ENCODE results near the gene TAP1. TPM values are rescaled to one million over a fixed set of nuclear protein-coding genes. Genes with fewer than 3 reads are reported as not detected.

The TAP1 gene
- total and polyA plus RNA-seq, 7 experiments from 2014 or later, result 92.1 to 500 (median 121) TPM

GRCh38 chr6:32803416-32803815 is 50.1 kb downstream of the TAP1 start:
- no peaks in the 10 kb centered on the region for H3K36me3 ChIP-seq (ENCODE audit: control insufficient read depth in 2 of 3, insufficient read depth in 3 of 3, low read length in 3 of 3)
- intact Hi-C loops (cut with micrococcal nuclease), result no loop called here
- H3K9me3 ChIP-seq (ENCODE audit: control insufficient read depth in 2 of 3, low read length in 3 of 3), result peaks cover 0 to 10% (median 0%) of the 10 kb centered on the region in 3 experiments
- no peaks in the 10 kb centered on the region for H3K27me3 ChIP-seq (ENCODE audit: control insufficient read depth in 2 of 2, insufficient read depth in 2 of 2, low read length in 2 of 2)
- no peaks in the 10 kb centered on the region for H3K4me1 ChIP-seq (ENCODE audit: control insufficient read depth in 2 of 2, insufficient read depth in 2 of 2, low read length in 2 of 2)
- H3K27ac Mint-ChIP-seq, result no peak overlapping the region
- no peak for ATAC-seq
- ChIA-PET POLR2A (interaction anchor here (0.7 kb wide), 1 partner anchor 379 kb away, joined by 3 read pairs; no protein-coding TSS in a partner anchor), CTCF (interaction anchor here (1.8 kb wide), 1 partner anchor 65 kb away, joined by 5 read pairs; no protein-coding TSS in a partner anchor)
- peaks cover 0 to 15% (median 3%) of the 10 kb centered on the region in 7 donors for H3K4me1 Mint-ChIP-seq
- no peak for DNase-seq
- peaks cover 0 to 8% (median 4%) of the 10 kb centered on the region in 5 donors for H3K36me3 Mint-ChIP-seq
- no peak overlapping the region for H3K27ac ChIP-seq (ENCODE audit: low read depth, low read length)
- H3K4me3 ChIP-seq (ENCODE audit: low read length), result no peak overlapping the region
- H3K4me3 Mint-ChIP-seq, result no peak overlapping the region
- peaks cover 27 to 70% (median 41%) of the 10 kb centered on the region in 5 donors for H3K27me3 Mint-ChIP-seq
- H3K9me3 Mint-ChIP-seq, result peaks cover 0 to 25% (median 4%) of the 10 kb centered on the region in 11 donors

GRCh38 chr6:32799740-32800139 is 53.8 kb downstream of the TAP1 start:
- H3K27me3 Mint-ChIP-seq, result peaks cover 19 to 72% (median 44%) of the 10 kb centered on the region in 5 donors
- Histone ChIP-seq H3K27me3 (ENCODE audit: control insufficient read depth in 2 of 2, insufficient read depth in 2 of 2, low read length in 2 of 2) (no peaks in the 10 kb centered on the region), H3K36me3 (ENCODE audit: control insufficient read depth in 2 of 3, insufficient read depth in 3 of 3, low read length in 3 of 3) (no peaks in the 10 kb centered on the region), H3K4me1 (ENCODE audit: control insufficient read depth in 2 of 2, insufficient read depth in 2 of 2, low read length in 2 of 2) (peaks cover 5% of the 10 kb centered on the region in 2 donors), H3K9me3 (ENCODE audit: control insufficient read depth in 2 of 3, low read length in 3 of 3) (peaks cover 0 to 10% (median 0%) of the 10 kb centered on the region in 3 experiments), H3K27ac (ENCODE audit: low read depth, low read length) (no peak overlapping the region), H3K4me3 (ENCODE audit: low read length) (no peak overlapping the region)
- intact Hi-C loops (cut with micrococcal nuclease), result loop anchor here in 1 of 2 donors (10.0 kb wide), 1 partner anchor 555 kb away; no protein-coding TSS in a partner anchor
- POLR2A ChIA-PET, result interaction anchor here (0.6 to 1.6 kb wide), 2 partner anchors 40 to 83 kb away, joined by 3 to 4 read pairs; no protein-coding TSS in a partner anchor
- peaks cover 0 to 24% (median 4%) of the 10 kb centered on the region in 11 donors for H3K9me3 Mint-ChIP-seq
- ATAC-seq (no peak), DNase-seq (no peak)
- H3K4me3 Mint-ChIP-seq, result no peak overlapping the region
- CTCF ChIA-PET, result interaction anchor here (1.0 to 2.6 kb wide), 3 partner anchors 68 to 386 kb away, joined by 3 to 11 read pairs (median 3); no protein-coding TSS in a partner anchor
- H3K36me3 Mint-ChIP-seq, result peaks cover 0 to 10% (median 4%) of the 10 kb centered on the region in 5 donors
- H3K4me1 Mint-ChIP-seq, result peaks cover 2 to 23% (median 15%) of the 10 kb centered on the region in 7 donors
- H3K27ac Mint-ChIP-seq, result no peak overlapping the region

- Histone ChIP-seq H3K27me3 (ENCODE audit: control insufficient read depth in 2 of 2, insufficient read depth in 2 of 2, low read length in 2 of 2) (no peaks in the 10 kb centered on the region), H3K4me1 (ENCODE audit: control insufficient read depth in 2 of 2, insufficient read depth in 2 of 2, low read length in 2 of 2) (peaks cover 5 to 11% of the 10 kb centered on the region in 2 donors), H3K4me3 (ENCODE audit: low read length) (no peak overlapping the region), H3K9me3 (ENCODE audit: control insufficient read depth in 2 of 3, low read length in 3 of 3) (peaks cover 0 to 10% (median 0%) of the 10 kb centered on the region in 3 experiments), H3K36me3 (ENCODE audit: control insufficient read depth in 2 of 3, insufficient read depth in 3 of 3, low read length in 3 of 3) (no peaks in the 10 kb centered on the region), H3K27ac (ENCODE audit: low read depth, low read length) (no peak overlapping the region)
- Mint-ChIP-seq H3K4me1 (peaks cover 7 to 29% (median 20%) of the 10 kb centered on the region in 7 donors), H3K9me3 (peaks cover 0 to 18% (median 4%) of the 10 kb centered on the region in 11 donors), H3K36me3 (peaks cover 0 to 10% (median 4%) of the 10 kb centered on the region in 5 donors), H3K27me3 (peaks cover 13 to 72% (median 38%) of the 10 kb centered on the region in 5 donors), H3K27ac (no peak overlapping the region), H3K4me3 (no peak overlapping the region)
- intact Hi-C loops (cut with micrococcal nuclease), result loop anchor here in 1 of 2 donors (10.0 kb wide), 1 partner anchor 554 kb away; no protein-coding TSS in a partner anchor
- ChIA-PET POLR2A (interaction anchor here (0.6 to 1.6 kb wide), 2 partner anchors 40 to 83 kb away, joined by 3 to 4 read pairs; no protein-coding TSS in a partner anchor), CTCF (interaction anchor here (0.7 to 2.6 kb wide), 4 partner anchors 68 to 685 kb away, joined by 3 to 11 read pairs (median 3); no protein-coding TSS in a partner anchor)
- DNase-seq (no peak), ATAC-seq (no peak)
Observed at GRCh38 chr6:32799168-32799567, 54.3 kb downstream of the TAP1 start.

- peaks cover 15 to 35% (median 27%) of the 10 kb centered on the region in 7 donors for H3K4me1 Mint-ChIP-seq
- peaks cover 5 to 16% of the 10 kb centered on the region in 2 donors for H3K4me1 ChIP-seq (ENCODE audit: control insufficient read depth in 2 of 2, insufficient read depth in 2 of 2, low read length in 2 of 2)
- peaks cover 0 to 5% of the 10 kb centered on the region in 2 donors for H3K27me3 ChIP-seq (ENCODE audit: control insufficient read depth in 2 of 2, insufficient read depth in 2 of 2, low read length in 2 of 2)
- H3K4me3 Mint-ChIP-seq, result peak overlapping the region in 9 of 10 donors; percentile 35 to 80 (median 68)
- peaks cover 0 to 10% (median 4%) of the 10 kb centered on the region in 5 donors for H3K36me3 Mint-ChIP-seq
- H3K9me3 ChIP-seq (ENCODE audit: control insufficient read depth in 2 of 3, low read length in 3 of 3), result peaks cover 0 to 10% (median 0%) of the 10 kb centered on the region in 3 experiments
- POLR2A ChIA-PET, result interaction anchor here (0.6 to 1.0 kb wide), 2 partner anchors 15 to 380 kb away, joined by 3 to 4 read pairs; no protein-coding TSS in a partner anchor
- H3K4me3 ChIP-seq (ENCODE audit: low read length), result no peak overlapping the region
- H3K36me3 ChIP-seq (ENCODE audit: control insufficient read depth in 2 of 3, insufficient read depth in 3 of 3, low read length in 3 of 3), result no peaks in the 10 kb centered on the region
- ATAC-seq, result peak; percentile 80
- no peak overlapping the region for H3K27ac ChIP-seq (ENCODE audit: low read depth, low read length)
- CTCF ChIA-PET, result interaction anchor here (0.6 to 1.6 kb wide), 4 partner anchors 11 to 85 kb away, joined by 3 read pairs; no protein-coding TSS in a partner anchor
- DNase-seq, result peak; percentile 38 to 79 (median 62)
- peaks cover 0 to 15% (median 4%) of the 10 kb centered on the region in 11 donors for H3K9me3 Mint-ChIP-seq
- H3K27me3 Mint-ChIP-seq, result peaks cover 0 to 70% (median 29%) of the 10 kb centered on the region in 5 donors
- H3K27ac Mint-ChIP-seq, result peak overlapping the region in 1 of 9 donors; percentile 23
- intact Hi-C loops (cut with micrococcal nuclease), result loop anchor here (1.0 to 10.0 kb wide), 9 partner anchors 71 to 552 kb away; no protein-coding TSS in a partner anchor
Observed at GRCh38 chr6:32796848-32797776, 56.4 kb downstream of the TAP1 start.

Other genes starting within 250 kb of the TAP1 start
- gene HLA-DQA1, start 216.3 kb downstream of the TAP1 start, total RNA-seq, result 10 to 100 TPM in 4 of 5 experiments, 1 to 10 TPM in 1; 8.5 to 43.4 (median 12.1) TPM
- gene HLA-DQA1, start 216.3 kb downstream of the TAP1 start, polyA plus RNA-seq, result under 1 TPM; 0.59 to 0.67 TPM
- gene HLA-DQB1, start 187.0 kb downstream of the TAP1 start, total RNA-seq, result 10 to 100 TPM in 2 of 5 experiments, 1 to 10 TPM in 3; 5.3 to 38.9 (median 9.4) TPM
- 1 to 10 TPM; 1.2 to 1.4 TPM for gene HLA-DQB1, start 187.0 kb downstream of the TAP1 start, polyA plus RNA-seq
- gene HLA-DQA2, start 112.3 kb downstream of the TAP1 start, total RNA-seq, result 10 to 100 TPM in 1 of 5 experiments, 1 to 10 TPM in 1, not detected in 3; 3.9 to 13.3 TPM
- gene HLA-DQA2, start 112.3 kb downstream of the TAP1 start, polyA plus RNA-seq, result not detected
- gene HLA-DQB2, start 90.2 kb downstream of the TAP1 start, total RNA-seq, result 10 to 100 TPM in 1 of 5 experiments, 1 to 10 TPM in 2, not detected in 2; 1.8 to 24.8 (median 3.5) TPM
- under 1 TPM in 1 of 2 donors, not detected in 1; 0.95 TPM for gene HLA-DQB2, start 90.2 kb downstream of the TAP1 start, polyA plus RNA-seq
- 1 to 10 TPM; 1.7 to 7.7 (median 4.9) TPM for gene HLA-DOB, start 36.7 kb downstream of the TAP1 start, total RNA-seq
- gene HLA-DOB, start 36.7 kb downstream of the TAP1 start, polyA plus RNA-seq, result under 1 TPM; 0.48 to 0.57 TPM
- gene TAP2, start 15.0 kb downstream of the TAP1 start, total RNA-seq, result 100 to 1,000 TPM in 4 of 5 experiments, 10 to 100 TPM in 1; 84.3 to 243 (median 117) TPM
- gene TAP2, start 15.0 kb downstream of the TAP1 start, polyA plus RNA-seq, result 10 to 100 TPM; 26.4 to 36.4 TPM
- gene PSMB8, start 9.7 kb downstream of the TAP1 start, total RNA-seq, result 100 to 1,000 TPM; 111 to 419 (median 115) TPM
- 100 to 1,000 TPM; 322 to 378 TPM for gene PSMB8, start 9.7 kb downstream of the TAP1 start, polyA plus RNA-seq
- gene PSMB9, start 488 bp upstream of the TAP1 start, total RNA-seq, result 100 to 1,000 TPM in 2 of 5 experiments, 10 to 100 TPM in 3; 70.3 to 452 (median 90.5) TPM
- gene PSMB9, start 488 bp upstream of the TAP1 start, polyA plus RNA-seq, result 100 to 1,000 TPM; 385 to 389 TPM
- 10 to 100 TPM in 2 of 5 experiments, 1 to 10 TPM in 3; 7.8 to 82.5 (median 9.1) TPM for gene HLA-DMB, start 87.3 kb upstream of the TAP1 start, total RNA-seq
- gene HLA-DMB, start 87.3 kb upstream of the TAP1 start, polyA plus RNA-seq, result 10 to 100 TPM in 1 of 2 donors, 1 to 10 TPM in 1; 8.2 to 11.9 TPM
- gene HLA-DMA, start 99.4 kb upstream of the TAP1 start, total RNA-seq, result 100 to 1,000 TPM in 1 of 5 experiments, 10 to 100 TPM in 4; 12.5 to 120 (median 29.6) TPM
- 10 to 100 TPM; 19.3 to 25.6 TPM for gene HLA-DMA, start 99.4 kb upstream of the TAP1 start, polyA plus RNA-seq
- gene BRD2, start 114.9 kb upstream of the TAP1 start, total RNA-seq, result 100 to 1,000 TPM; 275 to 391 (median 360) TPM
- gene BRD2, start 114.9 kb upstream of the TAP1 start, polyA plus RNA-seq, result 10 to 100 TPM; 33.4 to 82.6 TPM
- gene HLA-DOA, start 155.9 kb upstream of the TAP1 start, total RNA-seq, result 10 to 100 TPM in 1 of 5 experiments, 1 to 10 TPM in 4; 3.0 to 10.5 (median 5.4) TPM
- 1 to 10 TPM; 4.6 to 6.7 TPM for gene HLA-DOA, start 155.9 kb upstream of the TAP1 start, polyA plus RNA-seq
- gene HLA-DPA1, start 219.9 kb upstream of the TAP1 start, total RNA-seq, result 100 to 1,000 TPM in 2 of 5 experiments, 10 to 100 TPM in 3; 20.2 to 295 (median 45.6) TPM
- 10 to 100 TPM; 21.1 to 67.0 TPM for gene HLA-DPA1, start 219.9 kb upstream of the TAP1 start, polyA plus RNA-seq
- gene HLA-DPB1, start 222.3 kb upstream of the TAP1 start, total RNA-seq, result 100 to 1,000 TPM in 1 of 5 experiments, 10 to 100 TPM in 4; 13.7 to 308 (median 43.3) TPM
- gene HLA-DPB1, start 222.3 kb upstream of the TAP1 start, polyA plus RNA-seq, result 10 to 100 TPM; 24.9 to 87.6 TPM

All from naive thymus-derived CD4-positive, alpha-beta T cell (primary cell).